Caco-2 (cell line): Measurements from ENCODE around the gene BRAF. TPM values are rescaled to one million over a fixed set of nuclear protein-coding genes. Genes with fewer than 3 reads are reported as not detected.

ENCODE experiments used
- BruUV-seq: library from RNA; stranded (reverse); fragments of 400-500 nt; replicated peaks from 2 replicates; lab custom pipeline; 2021; lab: Mats Ljungman, UMichigan
- CTCF ChIA-PET: fragments of 300-600 bp; sonication (Branson Sonifier 250); formaldehyde crosslinking; loops from one replicate; lab custom pipeline; 2022; ENCODE audit warnings: antibody characterized with exemption; lab: Charles Lee
- POLR2A ChIA-PET: fragments of 300-600 bp; sonication (Branson Sonifier 250); formaldehyde crosslinking; loops from one replicate; lab custom pipeline; 2022; ENCODE audit warnings: antibody characterized with exemption; lab: Charles Lee
- DNase-seq, 2 experiments: peaks; one replicate each; pipeline versions ENCODE4 v3.0.0 to v3.0.0-alpha.2; 2020 to 2022
- H3K27me3 ChIP-seq: replicated peaks from 2 replicates; pipeline ENCODE4 v1.6.0; 2011; ENCODE audit warnings: low read length; ENCODE audit not compliant: control insufficient read depth, insufficient read depth
- H3K36me3 ChIP-seq: 2 replicates; pipeline ENCODE4 v1.5.1; 2011; ENCODE audit warnings: low read length; ENCODE audit not compliant: control insufficient read depth, insufficient read depth
- H3K4me1 ChIP-seq: fragments of 250-450 bp; sonication (Bioruptor Pico); 2 replicates; pipeline ENCODE4 v1.5.1; 2020; ENCODE audit warnings: mild to moderate bottlenecking
- H3K4me3 ChIP-seq: 2 replicates; pipeline ENCODE4 v1.5.1; 2011; ENCODE audit warnings: low read depth, mild to moderate bottlenecking, control low read depth, low read length
- H3K9me3 ChIP-seq: fragments of 250-450 bp; sonication (Bioruptor Pico); 2 replicates; pipeline ENCODE4 v1.5.1; 2020; ENCODE audit warnings: mild to moderate bottlenecking, moderate library complexity
- H3K27ac Mint-ChIP-seq: one replicate; pipeline ENCODE4 v1.8.0; 2022; ENCODE audit warnings: mixed read lengths; ENCODE audit not compliant: unreplicated experiment
- H3K27me3 Mint-ChIP-seq: one replicate; pipeline ENCODE4 v1.8.0; 2022; ENCODE audit warnings: mixed read lengths; ENCODE audit not compliant: insufficient read depth, unreplicated experiment
- H3K36me3 Mint-ChIP-seq: one replicate; pipeline ENCODE4 v1.8.0; 2022; ENCODE audit warnings: mild to moderate bottlenecking, mixed read lengths; ENCODE audit not compliant: insufficient read depth, unreplicated experiment
- H3K4me1 Mint-ChIP-seq: one replicate; pipeline ENCODE4 v1.8.0; 2022; ENCODE audit warnings: low read depth, mixed read lengths; ENCODE audit not compliant: unreplicated experiment
- H3K4me3 Mint-ChIP-seq: one replicate; pipeline ENCODE4 v1.8.0; 2022; ENCODE audit warnings: mild to moderate bottlenecking, moderate library complexity, mixed read lengths; ENCODE audit not compliant: unreplicated experiment
- H3K9me3 Mint-ChIP-seq: one replicate; pipeline ENCODE4 v1.8.0; 2022; ENCODE audit warnings: mixed read lengths; ENCODE audit not compliant: unreplicated experiment
- CTCF ChIP-seq, 2 experiments: fragments of 200-600 bp in 1 of 2; IDR thresholded peaks; 1 replicate in 1 of 2; 2 replicates in 1 of 2; pipeline versions ENCODE4 v1.5.1 to v1.8.0; 2011 to 2022; ENCODE audit warnings: antibody characterized with exemption in 1 of 2, control low read depth in 1 of 2, inconsistent platforms in 1 of 2, low read depth in 1 of 2, low read length in 1 of 2, mild to moderate bottlenecking in 1 of 2, moderate library complexity in 1 of 2; ENCODE audit not compliant: insufficient read depth in 1 of 2, severe bottlenecking in 1 of 2, unreplicated experiment in 1 of 2
- intact Hi-C: fragments of 100-400 bp; cut with micrococcal nuclease; formaldehyde crosslinking; loops from one replicate; pipeline ENCODE4 v1.10.0; 2022; ENCODE audit not compliant: unreplicated experiment
- total RNA-seq: library from RNA; stranded (reverse); gene quantifications from 2 replicates; pipeline ENCODE4 v1.2.3, GENCODE V29; 2022

The BRAF gene
- total RNA-seq, 1 experiment from 2014 or later: 38.5 TPM

GRCh38 chr7:140679186-140679585 is 245.5 kb downstream of the BRAF start:
- Histone ChIP-seq H3K27me3 (no peaks in the 10 kb centered on the region), H3K9me3 (no peaks in the 10 kb centered on the region), H3K4me1 (0 out of 2 replicates have a peak, but pooled peaks cover 5% of the 10 kb centered on the region), H3K36me3 (no peaks in the 10 kb centered on the region), H3K4me3 (no peak overlapping the region)
- peaks cover 22% of the 10 kb centered on the region for H3K36me3 Mint-ChIP-seq
- intact Hi-C loops: loop anchor here (5.0 kb wide), 1 partner anchor 333 kb away; the partner anchor contains the start of gene MRPS33
- POLR2A ChIA-PET: no interaction called here
- H3K9me3 Mint-ChIP-seq: no peaks in the 10 kb centered on the region
- BruUV-seq: no TSS peak
- TF ChIP-seq CTCF (IDR thresholded peaks at IDR 0.05; ENCODE audit: insufficient read depth in 1 of 2, low read depth in 1 of 2, low read length in 1 of 2, severe bottlenecking in 1 of 2, unreplicated experiment in 1 of 2): no peak
- peaks cover 14% of the 10 kb centered on the region for H3K4me1 Mint-ChIP-seq
- no peak overlapping the region for H3K4me3 Mint-ChIP-seq
- no peak overlapping the region for H3K27ac Mint-ChIP-seq
- CTCF ChIA-PET: no interaction called here
- DNase-seq: no peak
- no peaks in the 10 kb centered on the region for H3K27me3 Mint-ChIP-seq

GRCh38 chr7:140678816-140679130 is 246.0 kb downstream of the BRAF start:
- ChIA-PET POLR2A (no interaction called here), CTCF (no interaction called here)
- no peaks in the 10 kb centered on the region for H3K9me3 Mint-ChIP-seq
- no TSS peak for BruUV-seq
- H3K36me3 Mint-ChIP-seq: peaks cover 21% of the 10 kb centered on the region
- H3K36me3 ChIP-seq: no peaks in the 10 kb centered on the region
- H3K4me3 Mint-ChIP-seq: no peak overlapping the region
- intact Hi-C loops: loop anchor here (5.0 kb wide), 1 partner anchor 334 kb away; the partner anchor contains the start of gene MRPS33
- no peaks in the 10 kb centered on the region for H3K27me3 ChIP-seq
- no peak overlapping the region for H3K4me3 ChIP-seq
- no peak overlapping the region for H3K27ac Mint-ChIP-seq
- H3K27me3 Mint-ChIP-seq: no peaks in the 10 kb centered on the region
- peaks cover 10% of the 10 kb centered on the region for H3K4me1 Mint-ChIP-seq
- H3K4me1 ChIP-seq: 0 out of 2 replicates have a peak, but pooled peaks cover 3% of the 10 kb centered on the region
- no peaks in the 10 kb centered on the region for H3K9me3 ChIP-seq
- DNase-seq: no peak
- TF ChIP-seq CTCF (IDR thresholded peaks at IDR 0.05; ENCODE audit: insufficient read depth in 1 of 2, low read depth in 1 of 2, low read length in 1 of 2, severe bottlenecking in 1 of 2, unreplicated experiment in 1 of 2): no peak

- Histone ChIP-seq H3K4me1 (no peaks in the 10 kb centered on the region), H3K4me3 (no peak overlapping the region), H3K9me3 (no peaks in the 10 kb centered on the region), H3K36me3 (no peaks in the 10 kb centered on the region), H3K27me3 (no peaks in the 10 kb centered on the region)
- Mint-ChIP-seq H3K27me3 (no peaks in the 10 kb centered on the region), H3K27ac (no peak overlapping the region), H3K9me3 (no peaks in the 10 kb centered on the region), H3K36me3 (peaks cover 26% of the 10 kb centered on the region), H3K4me3 (no peak overlapping the region), H3K4me1 (peaks cover 6% of the 10 kb centered on the region)
- POLR2A ChIA-PET: no interaction called here
- CTCF ChIA-PET: no interaction called here
- TF ChIP-seq CTCF (IDR thresholded peaks at IDR 0.05; ENCODE audit: insufficient read depth in 1 of 2, low read depth in 1 of 2, low read length in 1 of 2, severe bottlenecking in 1 of 2, unreplicated experiment in 1 of 2): no peak
- no peak for DNase-seq
- intact Hi-C loops: loop anchor here (5.0 kb wide), 1 partner anchor 334 kb away; the partner anchor contains the start of gene MRPS33
- BruUV-seq: no TSS peak
Observed at GRCh38 chr7:140678081-140678815, 246.5 kb downstream of the BRAF start.
